NCI-H1417 (cell line): ENCODE data around the gene CCDC141.

Experiments
- DNase-seq, 3 experiments: peaks; one replicate each; lab custom pipeline; 2025; lab: John Stamatoyannopoulos, UW

CCDC141 gene

GRCh38 chr2:178910005-178910404 lies 139.9 kb downstream of the CCDC141 start:
- no peak for DNase-seq

- DNase-seq, result no peak
These were observed 140.4 kb downstream of the CCDC141 start for GRCh38 chr2:178909507-178909906.

GRCh38 chr2:178908810-178909209 lies 141.1 kb downstream of the CCDC141 start:
- no peak for DNase-seq

- no peak for DNase-seq
These were observed 144.7 kb downstream of the CCDC141 start for GRCh38 chr2:178905261-178905660.

GRCh38 chr2:178899656-178900055 lies 150.3 kb downstream of the CCDC141 start:
- DNase-seq, result no peak

GRCh38 chr2:178895872-178896271 lies 154.1 kb downstream of the CCDC141 start:
- DNase-seq, result no peak

GRCh38 chr2:178895171-178895570 lies 154.8 kb downstream of the CCDC141 start:
- DNase-seq, result no peak

- peak in 1 of 3 experiments; percentile 6 for DNase-seq
These were observed 156.9 kb downstream of the CCDC141 start for GRCh38 chr2:178892751-178893625.

GRCh38 chr2:178891959-178892485 lies 157.9 kb downstream of the CCDC141 start:
- DNase-seq, result no peak

- peak; percentile 49 to 82 (median 57) for DNase-seq
These were observed 158.5 kb downstream of the CCDC141 start for GRCh38 chr2:178891265-178891958.

GRCh38 chr2:178886006-178886405 lies 163.9 kb downstream of the CCDC141 start:
- no peak for DNase-seq

GRCh38 chr2:178884440-178884839 lies 165.5 kb downstream of the CCDC141 start:
- no peak for DNase-seq

- DNase-seq, result no peak
These were observed 167.1 kb downstream of the CCDC141 start for GRCh38 chr2:178882666-178883440.

GRCh38 chr2:178881075-178881474 lies 168.9 kb downstream of the CCDC141 start:
- no peak for DNase-seq

GRCh38 chr2:178880257-178880656 lies 169.7 kb downstream of the CCDC141 start:
- no peak for DNase-seq

- no peak for DNase-seq
These were observed 172.1 kb downstream of the CCDC141 start for GRCh38 chr2:178877874-178878273.

GRCh38 chr2:178874529-178875240 lies 175.3 kb downstream of the CCDC141 start:
- DNase-seq, result no peak

GRCh38 chr2:178873912-178874311 lies 176.0 kb downstream of the CCDC141 start:
- DNase-seq, result no peak

GRCh38 chr2:178871536-178871935 lies 178.4 kb downstream of the CCDC141 start:
- no peak for DNase-seq

- no peak for DNase-seq
These were observed 179.2 kb downstream of the CCDC141 start for GRCh38 chr2:178870703-178871102.

- peak in 1 of 3 experiments; percentile 71 for DNase-seq
These were observed 183.9 kb downstream of the CCDC141 start for GRCh38 chr2:178865999-178866398.
